GM21526 (cell line): ENCODE data around the gene HOMER2.

Experiments used
- ATAC-seq: cut with Tn5 transposase; IDR thresholded peaks from one replicate; pipeline ENCODE4 v1.9.1; 2021; ENCODE audit warnings: moderate library complexity; ENCODE audit not compliant: unreplicated experiment, low FRiP score

HOMER2 gene

GRCh38 chr15:82934100-82934880, 18.2 kb downstream of the HOMER2 start:
- ATAC-seq = no peak

- ATAC-seq = no peak
These were observed 18.9 kb downstream of the HOMER2 start for GRCh38 chr15:82933576-82933975.

- ATAC-seq = no peak
These were observed 21.3 kb downstream of the HOMER2 start for GRCh38 chr15:82931221-82931620.

GRCh38 chr15:82930461-82930860, 22.1 kb downstream of the HOMER2 start:
- no peak for ATAC-seq

- ATAC-seq = no peak
These were observed 23.8 kb downstream of the HOMER2 start for GRCh38 chr15:82928711-82929110.

- no peak for ATAC-seq
These were observed 28.8 kb downstream of the HOMER2 start for GRCh38 chr15:82923744-82924143.

- ATAC-seq = no peak
These were observed 29.8 kb downstream of the HOMER2 start for GRCh38 chr15:82922737-82923136.

- no peak for ATAC-seq
These were observed 30.6 kb downstream of the HOMER2 start for GRCh38 chr15:82921939-82922338.

- no peak for ATAC-seq
These were observed 31.3 kb downstream of the HOMER2 start for GRCh38 chr15:82921242-82921641.

GRCh38 chr15:82919231-82919886, 33.2 kb downstream of the HOMER2 start:
- ATAC-seq = no peak

- no peak for ATAC-seq
These were observed 33.8 kb downstream of the HOMER2 start for GRCh38 chr15:82918607-82919230.

GRCh38 chr15:82918162-82918561, 34.4 kb downstream of the HOMER2 start:
- no peak for ATAC-seq

- ATAC-seq = no peak
These were observed 35.3 kb downstream of the HOMER2 start for GRCh38 chr15:82917249-82917648.

- no peak for ATAC-seq
These were observed 36.2 kb downstream of the HOMER2 start for GRCh38 chr15:82916161-82916952.

GRCh38 chr15:82914396-82914795, 38.1 kb downstream of the HOMER2 start:
- ATAC-seq = no peak

- no peak for ATAC-seq
These were observed 41.1 kb downstream of the HOMER2 start for GRCh38 chr15:82911458-82911857.

- no peak for ATAC-seq
These were observed 41.8 kb downstream of the HOMER2 start for GRCh38 chr15:82910721-82911120.

GRCh38 chr15:82909080-82909815, 43.3 kb downstream of the HOMER2 start:
- no peak for ATAC-seq

GRCh38 chr15:82907350-82907749, 45.2 kb downstream of the HOMER2 start:
- no peak for ATAC-seq

- no peak for ATAC-seq
These were observed 47.9 kb downstream of the HOMER2 start for GRCh38 chr15:82904574-82904973.
